ENCODE data around the gene CBARP.

CBARP gene

GRCh38 chr19:1275976-1276627 lies 38.3 kb upstream of the CBARP start:
- DNase-seq (ENCODE audit: low read depth), result no peak

- DNase-seq (ENCODE audit: low read depth), result peak; percentile 94
Measured at GRCh38 chr19:1275260-1275975, 37.6 kb upstream of the CBARP start, which contains the start of gene FAM174C. TSS of gene FAM174C (plus strand) at chr19:1275530. CDS start at chr19:1275550, 20 bp downstream.

DNA sequence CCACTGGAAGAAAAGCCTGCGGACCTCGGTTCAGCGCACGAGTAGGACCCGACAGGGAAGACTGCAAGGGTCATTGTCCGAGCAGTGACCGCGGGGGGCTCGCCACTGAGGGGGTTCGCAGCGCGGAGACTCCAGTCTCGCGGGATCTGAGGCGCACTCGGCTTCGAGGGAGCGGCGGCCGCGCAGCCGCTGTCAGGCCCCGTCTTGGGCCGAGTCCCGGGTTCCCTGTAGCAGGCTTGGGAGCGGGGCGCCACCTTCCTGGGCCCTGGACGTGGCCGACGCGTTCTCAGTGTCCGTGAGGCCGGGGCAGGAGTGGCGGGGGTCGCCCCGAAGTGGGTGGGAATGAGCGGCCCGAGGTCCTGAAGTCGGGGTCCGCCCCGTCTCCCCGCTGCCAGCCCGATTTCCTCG lies 37.1 kb upstream of the CBARP start:
- no peak for DNase-seq (ENCODE audit: low read depth)

- DNase-seq (ENCODE audit: low read depth), result no peak
Measured at GRCh38 chr19:1274081-1274851, 36.5 kb upstream of the CBARP start.

DNA sequence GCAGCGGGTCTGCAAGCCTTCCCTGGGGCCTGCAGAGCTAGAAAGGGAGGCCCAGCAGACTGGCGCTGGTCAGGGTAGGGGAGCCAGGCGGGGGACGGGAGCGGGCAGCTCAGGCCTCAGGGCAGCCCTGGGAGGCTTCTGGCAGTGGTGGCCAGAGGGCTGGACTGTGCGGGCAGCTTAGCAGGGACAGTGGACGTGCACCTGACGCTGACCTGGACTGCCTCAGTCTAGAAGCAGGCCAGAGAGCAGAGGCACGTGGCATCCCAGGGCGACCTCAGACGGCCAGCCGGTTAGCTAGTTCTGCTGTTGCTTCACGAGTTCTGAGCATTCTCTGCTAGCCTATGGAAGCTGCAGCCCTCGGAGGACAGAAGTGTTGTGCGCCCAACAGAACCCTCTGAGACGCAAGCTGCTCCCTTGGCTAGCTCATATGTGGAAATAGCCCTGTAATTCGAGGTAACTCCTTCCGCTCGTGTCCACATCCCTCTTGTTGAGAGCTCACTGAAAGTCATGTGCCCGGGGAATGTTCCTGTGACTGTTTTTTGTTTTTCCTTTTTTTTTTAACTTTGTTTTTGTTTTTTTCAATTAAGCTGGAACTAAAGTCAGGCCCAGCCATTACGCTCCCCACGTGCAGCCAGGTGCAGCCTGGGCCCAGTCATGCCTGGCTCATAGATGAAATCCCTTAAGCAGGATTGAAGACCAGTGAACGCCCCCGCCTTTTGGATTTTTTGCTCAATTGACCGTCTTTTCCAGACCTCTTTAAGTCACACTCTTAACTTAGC lies 35.6 kb upstream of the CBARP start:
- no peak for DNase-seq (ENCODE audit: low read depth)

DNA sequence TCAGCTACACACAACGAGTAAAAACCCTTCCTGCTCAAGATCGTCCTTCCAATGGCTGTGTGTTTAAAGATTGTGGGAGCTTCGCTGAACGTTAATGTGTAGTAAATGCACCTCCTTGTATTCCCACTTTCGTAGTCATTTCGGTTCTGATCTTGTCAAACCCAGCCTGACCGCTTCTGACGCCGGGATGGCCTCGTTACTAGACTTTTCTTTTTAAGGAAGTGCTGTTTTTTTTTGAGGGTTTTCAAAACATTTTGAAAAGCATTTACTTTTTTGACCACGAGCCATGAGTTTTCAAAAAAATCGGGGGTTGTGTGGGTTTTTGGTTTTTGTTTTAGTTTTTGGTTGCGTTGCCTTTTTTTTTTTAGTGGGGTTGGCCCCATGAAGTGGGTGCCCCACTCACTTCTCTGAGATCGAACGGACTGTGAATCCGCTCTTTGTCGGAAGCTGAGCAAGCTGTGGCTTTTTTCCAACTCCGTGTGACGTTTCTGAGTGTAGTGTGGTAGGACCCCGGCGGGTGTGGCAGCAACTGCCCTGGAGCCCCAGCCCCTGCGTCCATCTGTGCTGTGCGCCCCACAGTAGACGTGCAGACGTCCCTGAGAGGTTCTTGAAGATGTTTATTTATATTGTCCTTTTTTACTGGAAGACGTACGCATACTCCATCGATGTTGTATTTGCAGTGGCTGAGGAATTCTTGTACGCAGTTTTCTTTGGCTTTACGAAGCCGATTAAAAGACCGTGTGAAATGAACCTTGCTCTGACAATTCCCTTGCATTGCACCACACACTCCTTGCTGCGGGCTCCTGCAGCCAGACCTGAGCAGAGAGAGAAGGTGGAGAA lies 34.8 kb upstream of the CBARP start:
- DNase-seq (ENCODE audit: low read depth), result no peak

- no peak for DNase-seq (ENCODE audit: low read depth)
Measured at GRCh38 chr19:1271528-1272422, 34.0 kb upstream of the CBARP start.

DNA sequence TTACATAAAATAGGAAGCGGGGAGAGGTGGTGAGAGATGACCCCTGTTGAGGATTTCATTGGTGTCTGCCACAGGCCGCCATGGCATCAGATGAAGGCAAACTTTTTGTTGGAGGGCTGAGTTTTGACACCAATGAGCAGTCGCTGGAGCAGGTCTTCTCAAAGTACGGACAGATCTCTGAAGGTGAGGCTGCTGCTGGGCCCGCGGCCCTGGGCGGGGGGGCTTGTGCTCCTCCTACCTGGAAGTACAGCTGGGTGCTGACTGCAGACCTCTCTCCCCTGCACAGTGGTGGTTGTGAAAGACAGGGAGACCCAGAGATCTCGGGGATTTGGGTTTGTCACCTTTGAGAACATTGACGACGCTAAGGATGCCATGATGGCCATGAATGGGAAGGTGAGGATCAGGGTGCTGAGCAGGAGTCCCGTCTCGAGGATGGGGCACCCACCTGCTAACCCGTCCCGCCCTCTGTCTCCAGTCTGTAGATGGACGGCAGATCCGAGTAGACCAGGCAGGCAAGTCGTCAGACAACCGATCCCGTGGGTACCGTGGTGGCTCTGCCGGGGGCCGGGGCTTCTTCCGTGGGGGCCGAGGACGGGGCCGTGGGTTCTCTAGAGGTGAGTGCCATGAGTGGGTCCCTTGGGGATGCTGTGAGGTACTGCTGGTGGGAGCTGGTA lies 33.2 kb upstream of the CBARP start:
- DNase-seq (ENCODE audit: low read depth), result no peak

DNA sequence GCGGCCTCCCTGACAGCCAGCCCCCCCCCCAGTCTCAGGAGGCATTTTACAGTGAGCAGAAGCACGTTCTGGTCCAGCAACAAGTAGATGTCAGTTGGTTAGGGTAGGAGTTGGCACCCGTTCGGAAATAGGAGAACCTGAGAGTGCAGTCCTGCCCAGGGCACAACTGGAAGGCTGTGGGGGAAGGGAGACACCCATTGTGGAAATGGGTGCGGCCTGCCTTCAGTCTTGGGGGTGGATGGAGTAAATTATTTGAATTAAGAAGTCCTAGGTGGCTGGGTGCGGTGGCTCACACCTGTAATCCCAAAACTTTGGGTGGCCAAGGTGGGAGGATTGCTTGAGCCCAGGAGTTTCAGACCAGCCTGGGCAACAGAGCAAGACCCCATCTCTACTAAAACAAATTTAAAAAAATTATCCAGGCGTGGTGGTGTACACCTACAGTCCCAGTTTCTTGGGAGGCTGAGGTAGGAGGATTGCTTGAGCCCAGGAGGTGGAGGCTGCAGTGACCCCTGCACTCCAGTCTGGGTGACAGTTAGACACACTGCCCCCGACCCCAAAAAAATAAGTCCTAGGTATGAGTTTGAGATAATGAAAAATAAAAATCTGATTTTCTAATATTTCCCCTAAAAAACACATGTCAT lies 32.5 kb upstream of the CBARP start:
- no peak for DNase-seq (ENCODE audit: low read depth)

- peak; percentile 83 for DNase-seq (ENCODE audit: low read depth)
Measured at GRCh38 chr19:1269478-1270212, 31.8 kb upstream of the CBARP start.

DNA sequence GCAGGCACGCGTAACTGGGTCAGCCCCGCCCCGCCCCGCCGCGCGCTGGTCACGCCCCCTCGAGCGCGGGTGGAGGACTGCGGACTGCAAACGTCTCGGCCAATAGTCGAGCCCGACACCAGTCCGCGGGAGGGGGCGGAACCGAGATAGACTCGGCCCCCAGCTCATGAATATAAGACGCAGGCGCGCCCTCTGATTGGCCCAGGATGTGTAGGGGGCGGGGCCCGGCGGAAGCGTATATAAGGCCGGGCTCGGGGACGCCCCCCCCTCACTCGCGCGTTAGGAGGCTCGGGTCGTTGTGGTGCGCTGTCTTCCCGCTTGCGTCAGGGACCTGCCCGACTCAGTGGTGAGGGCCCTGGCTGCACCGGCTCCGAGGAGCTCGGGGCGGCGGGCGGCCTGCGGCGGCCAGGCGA lies 31.3 kb upstream of the CBARP start, which contains the start of gene CIRBP:
CIRBP (plus strand) TSS at position 268 of the 413 bp plus-strand sequence. CDS start 1,602 bp downstream, outside the sequence.
- DNase-seq (ENCODE audit: low read depth), result peak; percentile 98

- DNase-seq (ENCODE audit: low read depth), result no peak
Measured at GRCh38 chr19:1268226-1269064, 30.6 kb upstream of the CBARP start.

- no peak for DNase-seq (ENCODE audit: low read depth)
Measured at GRCh38 chr19:1267477-1268225, 29.8 kb upstream of the CBARP start.

DNA sequence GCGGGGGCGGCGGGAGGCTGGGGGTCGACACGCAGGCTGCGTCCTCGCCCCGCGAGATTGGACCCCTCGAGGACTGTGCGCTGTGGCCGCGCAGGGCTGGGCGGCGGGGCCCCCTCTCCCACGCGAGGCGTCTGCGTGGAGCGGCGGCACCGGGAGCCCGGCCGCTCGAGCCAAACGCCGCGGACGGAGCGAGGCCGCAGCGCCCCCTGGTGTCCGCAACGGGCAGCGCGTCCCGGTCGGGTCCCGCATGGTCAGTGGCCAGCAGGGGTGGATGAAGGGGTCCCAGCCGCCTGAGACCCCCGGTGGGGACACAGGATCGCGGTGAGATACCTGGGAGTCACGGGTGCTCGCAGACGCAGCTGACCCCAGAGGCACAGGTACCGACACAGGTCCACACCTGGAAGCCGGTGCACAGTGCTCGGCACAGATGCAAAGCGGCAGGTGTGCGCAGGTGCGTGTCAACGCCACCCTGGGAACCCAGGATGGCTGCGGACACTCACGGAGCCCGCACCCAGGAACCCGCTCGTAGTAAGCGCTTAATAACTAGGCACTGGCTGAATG lies 29.2 kb upstream of the CBARP start:
- DNase-seq (ENCODE audit: low read depth), result peak; percentile 63

GRCh38 chr19:1266129-1266915 lies 28.5 kb upstream of the CBARP start:
- peak; percentile 81 for DNase-seq (ENCODE audit: low read depth)
